ENCODE measurements around the gene LIMS1. TPM values are rescaled to one million over a fixed set of nuclear protein-coding genes. Genes with fewer than 3 reads are reported as not detected.

Gene LIMS1
- total RNA-seq, 2 donors from 2014 or later = 34.1 to 50.3 TPM

DNA sequence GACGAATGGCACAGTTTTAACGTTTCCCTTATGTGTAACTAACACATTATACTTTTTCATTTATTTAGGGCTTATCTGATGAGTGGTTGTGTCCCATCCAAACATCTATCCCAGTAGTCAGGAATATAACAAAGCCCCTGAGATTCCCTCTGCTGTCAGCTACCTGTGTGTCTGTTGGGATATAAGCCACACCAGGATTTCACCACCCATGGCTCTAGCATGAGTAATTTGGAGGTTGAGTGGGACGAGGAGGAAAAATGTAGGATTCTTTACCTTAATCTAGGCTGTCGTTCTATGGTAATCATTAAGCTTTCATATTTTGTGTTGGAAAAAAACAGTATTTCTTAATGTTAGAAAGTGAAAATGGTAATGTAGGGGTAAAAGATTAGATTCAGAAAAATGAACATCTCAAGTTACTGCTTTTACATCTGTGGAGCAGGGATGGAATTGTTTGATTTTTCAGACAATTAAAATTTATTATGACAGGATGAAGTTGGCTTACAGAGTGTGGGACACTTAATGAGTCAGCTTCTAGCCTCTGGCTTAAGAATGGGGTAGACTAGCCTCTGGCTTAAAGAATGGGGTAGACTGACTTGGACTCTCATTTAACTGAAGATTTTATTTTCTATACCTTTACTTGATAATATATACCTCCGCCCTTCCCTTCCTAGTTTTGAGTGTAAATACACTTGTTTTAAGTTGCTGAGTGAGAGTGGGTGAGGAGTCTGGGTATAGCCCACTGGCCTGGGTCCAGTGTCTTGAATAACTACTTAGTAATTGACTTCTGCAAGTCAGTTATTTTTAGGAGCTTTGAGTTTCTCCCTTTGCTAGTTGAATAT, 96.5 kb downstream of the LIMS1 start:
- Histone ChIP-seq H3K36me3 (no peaks in the 10 kb centered on the region), H3K9ac (ENCODE audit: low read depth in 2 of 2, low read length in 2 of 2) (no peak overlapping the region), H3K27ac (no peak overlapping the region), H3K27me3 (no peaks in the 10 kb centered on the region), H3K4me1 (peaks cover 3% of the 10 kb centered on the region), H3K4me3 (no peak overlapping the region), H3K9me3 (no peaks in the 10 kb centered on the region)
- no peak for DNase-seq
- intact Hi-C loops (cut with DNase I) = no loop called here
- TF ChIP-seq, protein P1, sequence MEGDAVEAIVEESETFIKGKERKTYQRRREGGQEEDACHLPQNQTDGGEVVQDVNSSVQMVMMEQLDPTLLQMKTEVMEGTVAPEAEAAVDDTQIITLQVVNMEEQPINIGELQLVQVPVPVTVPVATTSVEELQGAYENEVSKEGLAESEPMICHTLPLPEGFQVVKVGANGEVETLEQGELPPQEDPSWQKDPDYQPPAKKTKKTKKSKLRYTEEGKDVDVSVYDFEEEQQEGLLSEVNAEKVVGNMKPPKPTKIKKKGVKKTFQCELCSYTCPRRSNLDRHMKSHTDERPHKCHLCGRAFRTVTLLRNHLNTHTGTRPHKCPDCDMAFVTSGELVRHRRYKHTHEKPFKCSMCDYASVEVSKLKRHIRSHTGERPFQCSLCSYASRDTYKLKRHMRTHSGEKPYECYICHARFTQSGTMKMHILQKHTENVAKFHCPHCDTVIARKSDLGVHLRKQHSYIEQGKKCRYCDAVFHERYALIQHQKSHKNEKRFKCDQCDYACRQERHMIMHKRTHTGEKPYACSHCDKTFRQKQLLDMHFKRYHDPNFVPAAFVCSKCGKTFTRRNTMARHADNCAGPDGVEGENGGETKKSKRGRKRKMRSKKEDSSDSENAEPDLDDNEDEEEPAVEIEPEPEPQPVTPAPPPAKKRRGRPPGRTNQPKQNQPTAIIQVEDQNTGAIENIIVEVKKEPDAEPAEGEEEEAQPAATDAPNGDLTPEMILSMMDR (IDR thresholded peaks at IDR 0.05) = no peak

DNA sequence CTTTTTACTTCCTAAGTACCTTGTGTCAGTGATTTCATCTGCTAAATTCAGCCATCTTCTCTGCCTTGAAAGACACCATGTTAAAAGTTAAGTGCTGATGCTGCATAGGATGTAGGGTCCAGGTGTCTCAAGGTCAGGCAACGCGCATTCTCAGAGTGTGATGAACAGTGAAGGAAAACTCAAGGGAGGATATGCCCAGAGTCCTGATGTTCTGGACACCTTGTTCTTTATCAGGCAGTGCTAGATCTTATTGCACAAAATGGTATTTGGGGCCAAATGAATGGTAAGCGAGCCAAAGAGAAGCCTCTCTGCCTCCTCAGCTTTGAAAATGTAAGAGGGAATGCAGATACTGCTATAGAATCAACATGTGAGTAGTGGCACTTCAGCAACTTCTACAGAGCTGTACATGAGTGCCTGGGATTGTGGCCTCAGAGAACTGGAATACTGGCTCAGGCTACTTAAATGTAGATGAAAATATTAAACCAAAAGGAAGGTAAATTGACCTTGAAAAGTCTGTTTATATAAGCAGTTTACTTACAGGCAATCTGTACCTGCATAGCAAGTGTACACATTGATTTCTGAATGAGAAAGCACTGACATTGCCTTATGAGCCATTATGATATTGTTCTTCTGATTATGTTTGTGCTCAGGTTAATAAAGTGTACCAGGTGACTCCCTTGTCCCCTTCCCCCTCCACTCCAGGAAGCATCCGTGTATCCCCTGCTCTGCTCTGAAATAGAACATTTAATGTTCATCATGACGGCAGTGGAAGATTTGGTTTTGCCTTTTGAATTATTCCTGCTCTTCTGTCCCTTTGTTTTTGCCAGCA, 98.3 kb downstream of the LIMS1 start:
- Histone ChIP-seq H3K27ac (no peak overlapping the region), H3K4me1 (peaks cover 8% of the 10 kb centered on the region), H3K36me3 (no peaks in the 10 kb centered on the region), H3K9me3 (no peaks in the 10 kb centered on the region), H3K9ac (ENCODE audit: low read depth in 2 of 2, low read length in 2 of 2) (no peak overlapping the region), H3K27me3 (no peaks in the 10 kb centered on the region), H3K4me3 (no peak overlapping the region)
- intact Hi-C loops (cut with DNase I) = no loop called here
- DNase-seq = peak; percentile 15
- TF ChIP-seq, protein P1 (IDR thresholded peaks at IDR 0.05) = no peak

DNA sequence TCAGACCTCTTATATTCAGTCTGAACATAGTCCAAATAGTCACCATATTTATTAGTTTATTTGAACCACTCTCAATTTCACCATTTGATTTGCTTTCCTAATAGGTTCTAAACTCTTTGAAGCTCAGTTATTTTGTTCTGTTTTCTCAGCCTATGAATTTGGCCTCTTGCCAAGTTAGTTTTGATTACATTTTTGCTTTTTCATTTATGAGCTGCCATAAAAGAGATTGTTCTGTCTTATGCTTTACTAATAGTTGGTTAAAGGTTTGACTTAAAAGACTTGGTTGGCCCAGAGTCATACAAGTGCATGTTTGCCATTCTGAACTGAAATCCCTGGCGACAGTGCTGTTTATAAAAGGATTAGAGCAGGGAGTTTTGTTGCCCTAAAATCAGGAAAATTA, 99.1 kb downstream of the LIMS1 start:
- Histone ChIP-seq H3K4me3 (no peak overlapping the region), H3K4me1 (peaks cover 8% of the 10 kb centered on the region), H3K9me3 (no peaks in the 10 kb centered on the region), H3K27me3 (no peaks in the 10 kb centered on the region), H3K9ac (ENCODE audit: low read depth in 2 of 2, low read length in 2 of 2) (no peak overlapping the region), H3K27ac (no peak overlapping the region), H3K36me3 (no peaks in the 10 kb centered on the region)
- intact Hi-C loops (cut with DNase I) = no loop called here
- peak; percentile 16 for DNase-seq
- TF ChIP-seq, protein P1 (IDR thresholded peaks at IDR 0.05) = no peak

DNA sequence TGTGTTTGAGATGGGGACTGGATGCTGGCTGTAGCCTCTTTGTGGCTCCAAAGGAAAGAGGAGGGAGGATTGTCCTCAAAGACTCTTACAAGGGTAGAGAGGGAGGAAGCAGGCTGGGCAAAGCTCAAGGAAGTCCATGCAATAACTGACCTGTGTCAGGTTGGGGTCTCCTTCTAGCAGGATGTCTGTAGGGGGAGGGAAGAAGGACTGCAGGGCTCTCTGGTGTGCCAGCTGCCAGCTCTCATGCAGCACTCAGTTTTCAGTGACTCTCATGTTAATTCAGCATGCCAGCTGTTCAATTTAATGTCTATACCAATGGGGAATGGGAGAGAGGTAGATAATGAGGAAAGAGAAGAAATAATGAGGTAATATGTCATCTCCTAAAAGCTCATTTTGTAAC, 99.7 kb downstream of the LIMS1 start:
- intact Hi-C loops (cut with DNase I) = no loop called here
- no peaks in the 10 kb centered on the region for H3K36me3 ChIP-seq
- peak; percentile 15 for DNase-seq
- TF ChIP-seq, protein P1 (IDR thresholded peaks at IDR 0.05) = no peak
- peaks cover 8% of the 10 kb centered on the region for H3K4me1 ChIP-seq
- no peak overlapping the region for H3K27ac ChIP-seq
- H3K27me3 ChIP-seq = no peaks in the 10 kb centered on the region
- H3K9ac ChIP-seq (ENCODE audit: low read depth in 2 of 2, low read length in 2 of 2) = no peak overlapping the region
- H3K4me3 ChIP-seq = no peak overlapping the region
- no peaks in the 10 kb centered on the region for H3K9me3 ChIP-seq

DNA sequence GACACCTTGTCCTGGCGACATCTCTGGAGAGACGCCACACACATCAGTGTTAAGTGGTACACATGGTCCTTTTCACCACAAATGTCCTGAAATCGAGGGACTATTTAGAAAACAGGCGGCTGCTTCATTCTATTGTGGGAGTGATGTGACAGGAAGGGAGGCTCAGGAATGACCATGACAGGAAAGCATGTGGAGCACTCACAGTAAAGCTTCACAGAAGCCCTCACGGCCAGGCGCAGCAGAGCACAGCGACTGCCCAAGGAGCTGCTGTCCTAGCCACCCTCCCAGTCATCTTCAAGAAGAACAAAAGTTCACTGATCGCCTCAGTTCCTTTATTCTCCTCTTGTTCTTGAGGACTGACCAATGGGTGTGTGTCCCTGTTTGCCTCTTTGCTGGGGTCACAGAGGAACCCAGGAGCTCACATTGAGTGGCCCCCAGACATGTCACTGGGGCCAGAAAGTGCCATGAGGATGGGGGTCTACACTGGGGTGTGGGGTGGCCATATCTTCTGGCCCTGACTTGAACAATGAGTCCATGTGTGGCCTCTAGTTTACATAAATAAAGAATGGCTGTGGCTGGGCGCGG, 100.4 kb downstream of the LIMS1 start:
- no peaks in the 10 kb centered on the region for H3K9me3 ChIP-seq
- H3K36me3 ChIP-seq = no peaks in the 10 kb centered on the region
- no peak overlapping the region for H3K27ac ChIP-seq
- peak; percentile 14 for DNase-seq
- peaks cover 8% of the 10 kb centered on the region for H3K4me1 ChIP-seq
- H3K27me3 ChIP-seq = no peaks in the 10 kb centered on the region
- no peak overlapping the region for H3K4me3 ChIP-seq
- intact Hi-C loops (cut with DNase I) = loop anchor here (5.0 kb wide), 1 partner anchor 47 kb away; no protein-coding TSS in a partner anchor
- H3K9ac ChIP-seq (ENCODE audit: low read depth in 2 of 2, low read length in 2 of 2) = no peak overlapping the region
- TF ChIP-seq, protein P1 (IDR thresholded peaks at IDR 0.05) = no peak

All from colonic mucosa (tissue), 4 donors.